ENCODE data around the gene FNIP2.
"Not testable (repeated sequence)": the region's sequence is repeated elsewhere in the genome, so short reads cannot be mapped to it uniquely, and the experiment has no call there.

Gene FNIP2

GRCh38 chr4:158768555-158769174 is at the start of gene FNIP2:
TSS of gene FNIP2 (plus strand) at chr4:158769026. CDS start at chr4:158769213, 187 bp downstream.
- DNase-seq = peak; percentile 88

- DNase-seq = no peak
These were observed 47.1 kb upstream of the FNIP2 start for GRCh38 chr4:158721680-158722079.

- DNase-seq = peak; percentile 45
These were observed 46.4 kb upstream of the FNIP2 start for GRCh38 chr4:158722291-158722916.

GRCh38 chr4:158722917-158723793 is 45.7 kb upstream of the FNIP2 start, which contains the start of gene PPID:
TSS of gene PPID (minus strand) at chr4:158723396. CDS start at chr4:158723288, 108 bp downstream.
- DNase-seq = peak; percentile 94

- DNase-seq = no peak
These were observed 44.2 kb upstream of the FNIP2 start for GRCh38 chr4:158724637-158725036.

GRCh38 chr4:158726633-158727032 is 42.2 kb upstream of the FNIP2 start:
- DNase-seq = no peak

- DNase-seq = no peak
These were observed 40.6 kb upstream of the FNIP2 start for GRCh38 chr4:158728236-158728635.

GRCh38 chr4:158729716-158730559 is 38.9 kb upstream of the FNIP2 start:
- DNase-seq = no peak

GRCh38 chr4:158738866-158739265 is 30.0 kb upstream of the FNIP2 start:
- no peak for DNase-seq

- DNase-seq = no peak
These were observed 29.2 kb upstream of the FNIP2 start for GRCh38 chr4:158739600-158739999.

- no peak for DNase-seq
These were observed 27.4 kb upstream of the FNIP2 start for GRCh38 chr4:158741326-158742021.

GRCh38 chr4:158746537-158746936 is 22.3 kb upstream of the FNIP2 start:
- not testable (repeated sequence) for DNase-seq

GRCh38 chr4:158750379-158750778 is 18.4 kb upstream of the FNIP2 start:
- DNase-seq = no peak

GRCh38 chr4:158754385-158755180 is 14.2 kb upstream of the FNIP2 start:
- no peak for DNase-seq

- not testable (repeated sequence) for DNase-seq
These were observed 13.0 kb upstream of the FNIP2 start for GRCh38 chr4:158755819-158756218.

GRCh38 chr4:158756588-158756987 is 12.2 kb upstream of the FNIP2 start:
- DNase-seq = no peak

- no peak for DNase-seq
These were observed 10.7 kb upstream of the FNIP2 start for GRCh38 chr4:158758142-158758541.

- DNase-seq = no peak
These were observed 10.1 kb upstream of the FNIP2 start for GRCh38 chr4:158758703-158759102.

GRCh38 chr4:158759539-158759938 is 9.3 kb upstream of the FNIP2 start:
- DNase-seq = not testable (repeated sequence)

- DNase-seq = no peak
These were observed 8.0 kb upstream of the FNIP2 start for GRCh38 chr4:158760866-158761265.

GRCh38 chr4:158762553-158762952 is 6.3 kb upstream of the FNIP2 start:
- DNase-seq = no peak

Data from right forelimb (tissue), 1 donor.